ENCODE measurements around the gene INPP5E. TPM values are rescaled to one million over a fixed set of nuclear protein-coding genes. Genes with fewer than 3 reads are reported as not detected.
A peak's percentile ranks its signal among the peaks of the same experiment; 100 is the strongest.

Gene INPP5E
- total and polyA plus RNA-seq, 2 experiments from 2014 or later = 5.0 to 8.1 TPM

DNA sequence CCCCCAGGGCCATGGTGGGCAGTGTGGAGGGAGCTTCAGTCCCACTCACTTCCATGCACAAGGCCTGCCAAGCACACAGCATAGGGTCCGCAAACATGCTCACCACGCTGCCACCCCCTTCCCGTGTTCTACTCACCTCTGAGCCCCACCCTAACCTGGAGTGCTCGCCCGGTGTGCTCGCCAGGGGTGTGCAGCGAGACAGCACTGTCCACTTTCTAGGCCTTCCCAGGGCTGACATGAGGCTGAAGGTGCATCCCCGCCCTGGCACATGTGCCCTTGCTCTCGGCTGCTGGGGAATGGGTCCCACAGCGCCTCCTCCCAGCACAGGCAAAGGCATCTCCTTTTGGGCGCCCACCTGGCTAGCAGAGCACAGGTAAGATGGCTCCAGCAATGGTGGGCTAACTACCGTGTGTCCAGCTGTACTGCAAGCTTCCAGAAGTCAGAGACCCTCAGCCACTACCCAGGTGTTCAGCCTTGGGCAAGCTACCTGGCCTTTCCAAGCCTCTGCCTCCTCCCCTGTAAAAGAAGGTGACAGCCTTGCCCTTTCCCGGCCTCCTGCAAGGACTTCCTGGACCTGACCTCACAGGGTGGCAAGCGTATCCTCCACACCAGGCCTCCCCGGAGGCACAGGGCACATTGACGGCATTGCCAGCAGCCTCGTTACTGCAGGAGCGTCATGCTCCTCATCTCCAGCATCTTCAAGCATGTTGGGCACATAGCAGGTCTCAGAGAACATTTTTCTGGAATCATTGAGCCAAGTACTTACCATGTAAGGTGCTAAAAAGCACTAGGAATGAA, 47.4 kb upstream of the INPP5E start:
- Histone ChIP-seq H3F3A (ENCODE audit: insufficient read depth) (peaks cover 4% of the 10 kb centered on the region; the same call in 1 of the 2 replicates), H4K20me1 (ENCODE audit: insufficient read depth) (peaks cover 1% of the 10 kb centered on the region; the same call in 1 of the 2 replicates), H3K9me2 (ENCODE audit: insufficient read depth) (no peaks in the 10 kb centered on the region), H3K79me2 (ENCODE audit: insufficient read depth) (peaks cover 7% of the 10 kb centered on the region), H3K4me1 (ENCODE audit: insufficient read depth) (no peaks in the 10 kb centered on the region), H3K4me2 (ENCODE audit: unreplicated experiment) (no peak overlapping the region), H3K4me3 (no peak overlapping the region), H3K9me3 (ENCODE audit: low read depth) (no peaks in the 10 kb centered on the region), H3K27ac (no peak overlapping the region), H3K36me3 (ENCODE audit: low read depth) (no peaks in the 10 kb centered on the region), H2AFZ (no peak overlapping the region), H3K9ac (no peak overlapping the region), H3K27me3 (replicated peaks; ENCODE audit: insufficient read depth) (no peaks in the 10 kb centered on the region)
- no peak for TF ChIP-seq EZH2phosphoT487 (IDR thresholded peaks at IDR 0.05; ENCODE audit: insufficient read depth, low read depth)
- in situ Hi-C loops (cut with MboI) = no loop called here
- no peak for DNase-seq
- 79 to 80% methylated on average over 18 of the region's 18 CpGs for WGBS, 2 experiments (ENCODE audit: low coverage in 1 of 2, low lambda C conversion rate in 2 of 2, missing lambda C conversion rate in 2 of 2)

- Histone ChIP-seq H3F3A (ENCODE audit: insufficient read depth) (peaks cover 10% of the 10 kb centered on the region; the same call in 1 of the 2 replicates), H3K27me3 (replicated peaks; ENCODE audit: insufficient read depth) (no peaks in the 10 kb centered on the region), H3K79me2 (ENCODE audit: insufficient read depth) (peaks cover 16% of the 10 kb centered on the region), H3K4me1 (ENCODE audit: insufficient read depth) (peaks cover 7% of the 10 kb centered on the region; the same call in 1 of the 2 replicates), H3K9me2 (ENCODE audit: insufficient read depth) (no peaks in the 10 kb centered on the region), H3K36me3 (ENCODE audit: low read depth) (no peaks in the 10 kb centered on the region), H3K27ac (no peak overlapping the region), H3K9me3 (ENCODE audit: low read depth) (no peaks in the 10 kb centered on the region), H3K4me3 (no peak overlapping the region), H3K4me2 (ENCODE audit: unreplicated experiment) (no peak overlapping the region), H4K20me1 (ENCODE audit: insufficient read depth) (peaks cover 9% of the 10 kb centered on the region; the same call in 1 of the 2 replicates), H3K9ac (no peak overlapping the region), H2AFZ (no peak overlapping the region)
- WGBS, 2 experiments (ENCODE audit: low coverage in 1 of 2, low lambda C conversion rate in 2 of 2, missing lambda C conversion rate in 2 of 2) = 86 to 89% methylated on average over 7 of the region's 7 CpGs
- in situ Hi-C loops (cut with MboI) = no loop called here
- no peak for DNase-seq
- TF ChIP-seq EZH2phosphoT487 (IDR thresholded peaks at IDR 0.05; ENCODE audit: insufficient read depth, low read depth) = no peak
Measured at GRCh38 chr9:136486131-136486530, 46.5 kb upstream of the INPP5E start.

- Histone ChIP-seq H3K79me2 (ENCODE audit: insufficient read depth) (peaks cover 24% of the 10 kb centered on the region), H3F3A (ENCODE audit: insufficient read depth) (peaks cover 10% of the 10 kb centered on the region; the same call in 1 of the 2 replicates), H3K4me2 (ENCODE audit: unreplicated experiment) (no peak overlapping the region), H3K4me1 (ENCODE audit: insufficient read depth) (peaks cover 11% of the 10 kb centered on the region; the same call in 1 of the 2 replicates), H3K9me2 (ENCODE audit: insufficient read depth) (no peaks in the 10 kb centered on the region), H3K36me3 (ENCODE audit: low read depth) (no peaks in the 10 kb centered on the region), H3K4me3 (no peak overlapping the region), H4K20me1 (ENCODE audit: insufficient read depth) (peaks cover 9% of the 10 kb centered on the region; the same call in 1 of the 2 replicates), H2AFZ (no peak overlapping the region; the same call in 1 of the 2 replicates), H3K9ac (peak overlapping the region; percentile 82), H3K27ac (peak overlapping the region; percentile 94; the same call in 1 of the 2 replicates), H3K27me3 (replicated peaks; ENCODE audit: insufficient read depth) (no peaks in the 10 kb centered on the region), H3K9me3 (ENCODE audit: low read depth) (no peaks in the 10 kb centered on the region)
- in situ Hi-C loops (cut with MboI) = no loop called here
- TF ChIP-seq EZH2 (IDR thresholded peaks at IDR 0.05; ENCODE audit: insufficient read depth, poor library complexity, severe bottlenecking) (no peak), EZH2phosphoT487 (IDR thresholded peaks at IDR 0.05; ENCODE audit: insufficient read depth, low read depth) (no peak)
- 37 to 38% methylated on average over 21 of the region's 21 CpGs for WGBS, 2 experiments (ENCODE audit: low coverage in 1 of 2, low lambda C conversion rate in 2 of 2, missing lambda C conversion rate in 2 of 2)
- DNase-seq = peak; percentile 79
Measured at GRCh38 chr9:136485049-136486045, 45.7 kb upstream of the INPP5E start.

Data from GM23248 (cell line).